Karpas-422 (cell line): ENCODE data around the gene CELF2. TPM values are rescaled to one million over a fixed set of nuclear protein-coding genes. Genes with fewer than 3 reads are reported as not detected.

Experiments used
- DNase-seq: peaks from one replicate; pipeline ENCODE4 v3.0.0-alpha.2; 2015
- H2AFZ ChIP-seq: fragments of 200-600 bp; sonication (generic); 2 replicates; pipeline ENCODE4 v1.6.1; 2014; ENCODE audit warnings: antibody characterized with exemption, low read length, mixed read lengths
- H3K27ac ChIP-seq: fragments of 200-600 bp; sonication (generic); 2 replicates; pipeline ENCODE4 v1.5.1; 2014; ENCODE audit warnings: mild to moderate bottlenecking, low read length, moderate library complexity
- H3K27me3 ChIP-seq: fragments of 200-600 bp; sonication (generic); 2 replicates; pipeline ENCODE4 v1.6.1; 2014; ENCODE audit warnings: low read length, mixed read lengths
- H3K36me3 ChIP-seq: fragments of 200-600 bp; sonication (generic); 2 replicates; pipeline ENCODE4 v1.6.1; 2014; ENCODE audit warnings: low read length, mixed read lengths; ENCODE audit not compliant: insufficient read depth
- H3K4me1 ChIP-seq: fragments of 200-600 bp; sonication (generic); 2 replicates; pipeline ENCODE4 v1.6.1; 2014; ENCODE audit warnings: mild to moderate bottlenecking, low read length, mixed read lengths
- H3K4me2 ChIP-seq: fragments of 200-600 bp; sonication (generic); 2 replicates; pipeline ENCODE4 v1.6.1; 2014; ENCODE audit warnings: low read length, low read depth, mild to moderate bottlenecking; ENCODE audit not compliant: poor library complexity, severe bottlenecking
- H3K4me3 ChIP-seq: fragments of 200-600 bp; sonication (generic); 2 replicates; pipeline ENCODE4 v1.5.1; 2014; ENCODE audit warnings: mild to moderate bottlenecking, antibody characterized with exemption, low read length, mixed read lengths
- H3K79me2 ChIP-seq: fragments of 200-600 bp; sonication (generic); 2 replicates; pipeline ENCODE4 v1.6.1; 2014; ENCODE audit warnings: mild to moderate bottlenecking, low read length, mixed read lengths
- H3K9ac ChIP-seq: fragments of 200-600 bp; sonication (generic); 2 replicates; pipeline ENCODE4 v1.6.0; 2014; ENCODE audit warnings: low read length
- H3K9me2 ChIP-seq: fragments of 200-600 bp; sonication (generic), shearing (Covaris generic); replicated peaks from 2 replicates; pipeline ENCODE4 v1.6.0; 2014; ENCODE audit warnings: mild to moderate bottlenecking, low read length, moderate library complexity; ENCODE audit not compliant: insufficient read depth
- H3K9me3 ChIP-seq: fragments of 300-700, 200-600 bp; sonication (generic); 2 replicates; pipeline ENCODE4 v1.6.1; 2014; ENCODE audit warnings: low read length, mixed read lengths
- H4K20me1 ChIP-seq: fragments of 200-600 bp; sonication (generic); 2 replicates; pipeline ENCODE4 v1.6.1; 2014; ENCODE audit warnings: mild to moderate bottlenecking, antibody characterized with exemption, low read length, low read depth; ENCODE audit not compliant: insufficient read depth
- total RNA-seq: library from RNA; depleted of rRNA; stranded (reverse); fragments of >200 nt; shearing (Covaris generic); gene quantifications from 2 replicates; pipeline ENCODE4 v1.2.3, GENCODE V29; 2014; ENCODE audit warnings: low replicate concordance

Gene CELF2
- total RNA-seq, 1 experiment from 2014 or later = 2.3 TPM

- Histone ChIP-seq H3K9me3 (no peaks in the 10 kb centered on the region), H3K79me2 (no peaks in the 10 kb centered on the region), H2AFZ (no peak overlapping the region), H3K27me3 (no peaks in the 10 kb centered on the region), H4K20me1 (no peaks in the 10 kb centered on the region), H3K27ac (no peak overlapping the region), H3K4me3 (no peak overlapping the region), H3K9ac (no peak overlapping the region), H3K4me1 (no peaks in the 10 kb centered on the region), H3K9me2 (no peaks in the 10 kb centered on the region), H3K36me3 (no peaks in the 10 kb centered on the region), H3K4me2 (no peak overlapping the region)
- no peak for DNase-seq
Measured at GRCh38 chr10:11049806-11050205, 32.1 kb downstream of the CELF2 start.

- Histone ChIP-seq H3K27ac (no peak overlapping the region), H4K20me1 (no peaks in the 10 kb centered on the region), H3K9ac (no peak overlapping the region), H3K79me2 (no peaks in the 10 kb centered on the region), H3K27me3 (no peaks in the 10 kb centered on the region), H2AFZ (no peak overlapping the region), H3K4me3 (no peak overlapping the region), H3K9me2 (no peaks in the 10 kb centered on the region), H3K4me1 (no peaks in the 10 kb centered on the region), H3K9me3 (no peaks in the 10 kb centered on the region), H3K36me3 (no peaks in the 10 kb centered on the region), H3K4me2 (no peak overlapping the region)
- DNase-seq = no peak
Measured at GRCh38 chr10:11050301-11051287, 32.9 kb downstream of the CELF2 start.

- Histone ChIP-seq H3K27me3 (no peaks in the 10 kb centered on the region), H3K4me3 (no peak overlapping the region), H3K9me2 (no peaks in the 10 kb centered on the region), H4K20me1 (no peaks in the 10 kb centered on the region), H3K79me2 (no peaks in the 10 kb centered on the region), H2AFZ (no peak overlapping the region), H3K27ac (no peak overlapping the region), H3K4me2 (no peak overlapping the region), H3K9ac (no peak overlapping the region), H3K36me3 (no peaks in the 10 kb centered on the region), H3K4me1 (no peaks in the 10 kb centered on the region), H3K9me3 (no peaks in the 10 kb centered on the region)
- no peak for DNase-seq
Measured at GRCh38 chr10:11057018-11057417, 39.3 kb downstream of the CELF2 start.

- H3K4me2 ChIP-seq = no peak overlapping the region
- H3K79me2 ChIP-seq = no peaks in the 10 kb centered on the region
- H3K9ac ChIP-seq = no peak overlapping the region
- no peaks in the 10 kb centered on the region for H3K36me3 ChIP-seq
- no peak for DNase-seq
- H3K27ac ChIP-seq = no peak overlapping the region
- H3K4me3 ChIP-seq = no peak overlapping the region
- no peaks in the 10 kb centered on the region for H3K9me3 ChIP-seq
- H2AFZ ChIP-seq = no peak overlapping the region
- no peaks in the 10 kb centered on the region for H4K20me1 ChIP-seq
- no peaks in the 10 kb centered on the region for H3K27me3 ChIP-seq
- H3K9me2 ChIP-seq = no peaks in the 10 kb centered on the region
- H3K4me1 ChIP-seq = no peaks in the 10 kb centered on the region
Measured at GRCh38 chr10:11057448-11057847, 39.8 kb downstream of the CELF2 start.

- H2AFZ ChIP-seq = no peak overlapping the region
- H3K79me2 ChIP-seq = no peaks in the 10 kb centered on the region
- no peak overlapping the region for H3K4me3 ChIP-seq
- H3K27me3 ChIP-seq = no peaks in the 10 kb centered on the region
- no peak for DNase-seq
- H3K9me2 ChIP-seq = no peaks in the 10 kb centered on the region
- H3K36me3 ChIP-seq = no peaks in the 10 kb centered on the region
- no peaks in the 10 kb centered on the region for H3K4me1 ChIP-seq
- H4K20me1 ChIP-seq = no peaks in the 10 kb centered on the region
- no peak overlapping the region for H3K9ac ChIP-seq
- no peak overlapping the region for H3K4me2 ChIP-seq
- H3K27ac ChIP-seq = no peak overlapping the region
- H3K9me3 ChIP-seq = no peaks in the 10 kb centered on the region
Measured at GRCh38 chr10:11057994-11058393, 40.3 kb downstream of the CELF2 start.

GRCh38 chr10:11058965-11059364 lies 41.3 kb downstream of the CELF2 start:
- Histone ChIP-seq H3K9me2 (no peaks in the 10 kb centered on the region), H3K4me3 (no peak overlapping the region), H3K4me2 (no peak overlapping the region), H4K20me1 (no peaks in the 10 kb centered on the region), H3K9me3 (no peaks in the 10 kb centered on the region), H3K9ac (no peak overlapping the region), H3K27ac (no peak overlapping the region), H3K4me1 (no peaks in the 10 kb centered on the region), H3K27me3 (no peaks in the 10 kb centered on the region), H2AFZ (no peak overlapping the region), H3K79me2 (no peaks in the 10 kb centered on the region), H3K36me3 (no peaks in the 10 kb centered on the region)
- DNase-seq = no peak

- Histone ChIP-seq H2AFZ (no peak overlapping the region), H4K20me1 (no peaks in the 10 kb centered on the region), H3K27me3 (0 out of 2 replicates have a peak, but pooled peaks cover 1% of the 10 kb centered on the region), H3K4me3 (no peak overlapping the region), H3K9ac (no peak overlapping the region), H3K36me3 (no peaks in the 10 kb centered on the region), H3K9me2 (no peaks in the 10 kb centered on the region), H3K9me3 (no peaks in the 10 kb centered on the region), H3K27ac (no peak overlapping the region), H3K79me2 (no peaks in the 10 kb centered on the region), H3K4me1 (no peaks in the 10 kb centered on the region), H3K4me2 (no peak overlapping the region)
- DNase-seq = no peak
Measured at GRCh38 chr10:11063856-11064255, 46.2 kb downstream of the CELF2 start.

- H3K9me3 ChIP-seq = no peaks in the 10 kb centered on the region
- no peak overlapping the region for H3K4me2 ChIP-seq
- no peak overlapping the region for H3K4me3 ChIP-seq
- H3K9ac ChIP-seq = no peak overlapping the region
- no peak for DNase-seq
- H4K20me1 ChIP-seq = no peaks in the 10 kb centered on the region
- H2AFZ ChIP-seq = no peak overlapping the region
- H3K27ac ChIP-seq = no peak overlapping the region
- 0 out of 2 replicates have a peak, but pooled peaks cover 3% of the 10 kb centered on the region for H3K27me3 ChIP-seq
- no peaks in the 10 kb centered on the region for H3K9me2 ChIP-seq
- no peaks in the 10 kb centered on the region for H3K36me3 ChIP-seq
- no peaks in the 10 kb centered on the region for H3K79me2 ChIP-seq
- H3K4me1 ChIP-seq = no peaks in the 10 kb centered on the region
Measured at GRCh38 chr10:11064832-11065231, 47.2 kb downstream of the CELF2 start.
